Thymus (tissue), 14 donors: ENCODE data around the gene SWSAP1. TPM values are rescaled to one million over a fixed set of nuclear protein-coding genes. Genes with fewer than 3 reads are reported as not detected.
"Not testable (repeated sequence)": the region's sequence is repeated elsewhere in the genome, so short reads cannot be mapped to it uniquely, and the experiment has no call there.

ENCODE experiments used
- DNase-seq, 9 donors: peaks; one replicate each; pipeline ENCODE4 v3.0.0-alpha.2; 2013; ENCODE audit warnings: low spot score in 9 of 9, low read depth in 6 of 9, missing footprints in 1 of 9
- H3K27ac ChIP-seq, 2 donors: one replicate each; pipeline ENCODE4 v1.5.1; 2013; ENCODE audit warnings: control low read depth in 1 of 2, low read depth in 1 of 2, low read length in 1 of 2, mild to moderate bottlenecking in 1 of 2, moderate library complexity in 1 of 2
- H3K27me3 ChIP-seq, 2 donors: one replicate each; pipeline ENCODE4 v1.5.1; 2013; ENCODE audit warnings: low read length in 1 of 2; ENCODE audit not compliant: control insufficient read depth in 2 of 2, insufficient read depth in 1 of 2
- H3K36me3 ChIP-seq, 2 donors: one replicate each; pipeline ENCODE4 v1.5.1; 2013; ENCODE audit warnings: low read length in 1 of 2, mild to moderate bottlenecking in 1 of 2, moderate library complexity in 1 of 2; ENCODE audit not compliant: control insufficient read depth in 2 of 2, insufficient read depth in 2 of 2
- H3K4me1 ChIP-seq, 2 donors: one replicate each; pipeline ENCODE4 v1.5.1; 2013; ENCODE audit warnings: low read length in 2 of 2; ENCODE audit not compliant: control insufficient read depth in 2 of 2, insufficient read depth in 2 of 2
- H3K4me3 ChIP-seq, 2 donors: one replicate each; pipeline ENCODE4 v1.5.1; 2013; ENCODE audit warnings: low read length in 2 of 2, control low read depth in 1 of 2, mild to moderate bottlenecking in 1 of 2
- H3K9me3 ChIP-seq, 2 donors: one replicate each; pipeline ENCODE4 v1.5.1; 2013; ENCODE audit warnings: low read length in 1 of 2, mild to moderate bottlenecking in 1 of 2; ENCODE audit not compliant: control insufficient read depth in 2 of 2, insufficient read depth in 1 of 2
- WGBS: extraction: QIAGEN DNeasy Blood & Tissue Kit; methylation state at CpG from one replicate; pipeline ENCODE4 v1.1.7; 2013; 5-methylcytosine and 5-hydroxymethylcytosine counted together
- long read RNA-seq, 10 donors: transcript quantifications; one replicate each; lab custom pipeline, GENCODE V29; 2026
- polyA plus RNA-seq: library from polyadenylated mRNA; stranded (reverse); fragments of 200-250 nt; gene quantifications from one replicate; pipeline ENCODE4 v1.2.3, GENCODE V29; 2013
- total RNA-seq: library from RNA; stranded (reverse); fragments of 120-200 nt; gene quantifications from one replicate; pipeline ENCODE4 v1.2.4, GENCODE V29; 2013
- donor health status: healthy.

SWSAP1 gene
- total RNA-seq (3.3 TPM), polyA plus RNA-seq (5.9 TPM)
- long read RNA-seq, donor 1, partial matches to known transcripts: 0 of 1 reads
- long read RNA-seq, donor 1, other reads (novel, unspliced or antisense): 0 of 1 reads
- long read RNA-seq, donor 2, transcript SWSAP1-201 (2 exons, 1,684 nt): major isoform, 12 of 12 reads
- long read RNA-seq, donor 2, partial matches to known transcripts: 0 of 12 reads
- long read RNA-seq, donor 2, other reads (novel, unspliced or antisense): 0 of 12 reads
- long read RNA-seq, donor 3, transcript SWSAP1-201 (2 exons, 1,684 nt): major isoform, 7 of 7 reads
- long read RNA-seq, donor 3, partial matches to known transcripts: 0 of 7 reads
- long read RNA-seq, donor 3, other reads (novel, unspliced or antisense): 0 of 7 reads
- long read RNA-seq, donor 4, partial matches to known transcripts: 0 of 3 reads
- long read RNA-seq, donor 4, other reads (novel, unspliced or antisense): 0 of 3 reads
- long read RNA-seq, donor 5, transcript SWSAP1-201 (2 exons, 1,684 nt): major isoform, 6 of 6 reads
- long read RNA-seq, donor 5, partial matches to known transcripts: 0 of 6 reads
- long read RNA-seq, donor 5, other reads (novel, unspliced or antisense): 0 of 6 reads
- long read RNA-seq, donor 6, partial matches to known transcripts: 0 of 2 reads
- long read RNA-seq, donor 6, other reads (novel, unspliced or antisense): 0 of 2 reads
- long read RNA-seq, donor 7, partial matches to known transcripts: 0 of 3 reads
- long read RNA-seq, donor 7, other reads (novel, unspliced or antisense): 0 of 3 reads
- long read RNA-seq, donor 8, partial matches to known transcripts: 0 of 4 reads
- long read RNA-seq, donor 8, other reads (novel, unspliced or antisense): 0 of 4 reads
- long read RNA-seq, donor 9, partial matches to known transcripts: 0 of 4 reads
- long read RNA-seq, donor 9, other reads (novel, unspliced or antisense): 0 of 4 reads
- long read RNA-seq, donor 10, partial matches to known transcripts: 0 of 4 reads
- long read RNA-seq, donor 10, other reads (novel, unspliced or antisense): 0 of 4 reads

GRCh38 chr19:11374433-11375142 is at the start of gene SWSAP1:
SWSAP1 (plus strand) TSS chr19:11374666; CDS start chr19:11374681, 15 bp downstream.
- DNase-seq: peak; percentile 97 to 100 (median 98)
- Histone ChIP-seq H3K36me3 (peaks cover 6 to 14% of the 10 kb centered on the region in 2 donors), H3K4me3 (peak within 1 kb of the TSS; percentile 72 to 90), H3K27ac (peak within 1 kb of the TSS; percentile 98 to 99), H3K9me3 (no peaks in the 10 kb centered on the region), H3K4me1 (peaks cover 14 to 35% of the 10 kb centered on the region in 2 donors), H3K27me3 (no peaks in the 10 kb centered on the region)
- under 1% methylated on average over 44 of the region's 44 CpGs for WGBS

GRCh38 chr19:11324748-11325389 is 49.6 kb upstream of the SWSAP1 start:
- 67% methylated on average over 17 of the region's 17 CpGs for WGBS
- peaks cover 16 to 48% of the 10 kb centered on the region in 2 donors for H3K4me1 ChIP-seq
- no peak overlapping the region for H3K4me3 ChIP-seq
- DNase-seq: peak in 1 of 9 donors; percentile 26
- H3K27me3 ChIP-seq: no peaks in the 10 kb centered on the region
- no peaks in the 10 kb centered on the region for H3K9me3 ChIP-seq
- peaks cover 10 to 19% of the 10 kb centered on the region in 2 donors for H3K36me3 ChIP-seq
- H3K27ac ChIP-seq: peak overlapping the region; percentile 80 to 98

GRCh38 chr19:11325544-11325943 is 48.9 kb upstream of the SWSAP1 start:
- peaks cover 16 to 48% of the 10 kb centered on the region in 2 donors for H3K4me1 ChIP-seq
- no peaks in the 10 kb centered on the region for H3K9me3 ChIP-seq
- H3K27me3 ChIP-seq: no peaks in the 10 kb centered on the region
- no peak overlapping the region for H3K4me3 ChIP-seq
- H3K36me3 ChIP-seq: peaks cover 13 to 21% of the 10 kb centered on the region in 2 donors
- WGBS: 89% methylated on average over 7 of the region's 7 CpGs
- DNase-seq: peak in 1 of 9 donors; percentile 18
- peak overlapping the region in 1 of 2 donors; percentile 98 for H3K27ac ChIP-seq

GRCh38 chr19:11330127-11330526 is 44.3 kb upstream of the SWSAP1 start:
- no peaks in the 10 kb centered on the region for H3K27me3 ChIP-seq
- H3K9me3 ChIP-seq: peaks cover 0 to under 1% of the 10 kb centered on the region in 2 donors
- 96% methylated on average over 4 of the region's 4 CpGs for WGBS
- peaks cover under 1 to 8% of the 10 kb centered on the region in 2 donors for H3K4me1 ChIP-seq
- no peak overlapping the region for H3K27ac ChIP-seq
- DNase-seq: no peak
- H3K4me3 ChIP-seq: no peak overlapping the region
- H3K36me3 ChIP-seq: peaks cover 29 to 39% of the 10 kb centered on the region in 2 donors

GRCh38 chr19:11331502-11331901 is 43.0 kb upstream of the SWSAP1 start:
- H3K9me3 ChIP-seq: peaks cover 0 to 4% of the 10 kb centered on the region in 2 donors
- no peaks in the 10 kb centered on the region for H3K27me3 ChIP-seq
- no peaks in the 10 kb centered on the region for H3K4me1 ChIP-seq
- DNase-seq: no peak
- no peak overlapping the region for H3K4me3 ChIP-seq
- 85% methylated on average over 4 of the region's 4 CpGs for WGBS
- peaks cover 38 to 41% of the 10 kb centered on the region in 2 donors for H3K36me3 ChIP-seq
- no peak overlapping the region for H3K27ac ChIP-seq

- Histone ChIP-seq H3K36me3 (peaks cover 32 to 35% of the 10 kb centered on the region in 2 donors), H3K27me3 (no peaks in the 10 kb centered on the region), H3K27ac (no peak overlapping the region), H3K9me3 (peaks cover 0 to 4% of the 10 kb centered on the region in 2 donors), H3K4me1 (peaks cover 0 to 10% of the 10 kb centered on the region in 2 donors), H3K4me3 (no peak overlapping the region)
- 95% methylated on average over 5 of the region's 5 CpGs for WGBS
- no peak for DNase-seq
These were observed 41.6 kb upstream of the SWSAP1 start for GRCh38 chr19:11332822-11333221.

GRCh38 chr19:11333838-11334237 is 40.6 kb upstream of the SWSAP1 start:
- peaks cover 2 to 20% of the 10 kb centered on the region in 2 donors for H3K4me1 ChIP-seq
- not testable (repeated sequence) for DNase-seq, H3K27me3 ChIP-seq, H3K27ac ChIP-seq, H3K4me3 ChIP-seq, H3K9me3 ChIP-seq
- 96% methylated on average over 9 of the region's 9 CpGs for WGBS
- H3K36me3 ChIP-seq: peaks cover 31 to 32% of the 10 kb centered on the region in 2 donors
